ENCODE results near the gene PHYKPL. TPM values are rescaled to one million over a fixed set of nuclear protein-coding genes. Genes with fewer than 3 reads are reported as not detected.

The PHYKPL gene
- total and polyA plus RNA-seq, 2 of the 8 experiments (the other 6 are each of a cell fraction or from before 2014, with no cell fraction given): 25.1 to 32.1 TPM

DNA sequence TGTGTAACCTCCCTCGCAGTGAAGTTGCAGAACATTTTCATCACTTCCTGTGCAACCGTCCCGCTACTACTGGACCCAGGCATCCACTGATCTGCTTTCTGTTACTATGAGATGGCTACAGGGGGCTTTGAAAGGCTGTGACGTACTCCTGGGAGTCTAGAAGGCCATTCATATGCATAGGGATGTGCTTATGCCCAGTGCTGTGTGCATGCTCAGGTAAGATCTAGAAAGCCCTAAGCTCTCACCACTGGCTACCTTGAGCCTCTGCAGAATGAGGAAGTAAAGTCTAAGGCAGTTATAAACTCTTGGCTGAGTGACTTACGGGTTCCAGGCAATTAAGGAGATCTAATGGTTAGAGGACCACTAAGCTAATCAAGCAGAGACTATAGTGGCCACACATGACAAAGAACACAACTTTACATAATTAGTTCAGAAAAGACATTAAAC, 16.5 kb downstream of the PHYKPL start:
- no peaks in the 10 kb centered on the region for H3K79me2 ChIP-seq (ENCODE audit: control insufficient read depth in 1 of 2, insufficient read depth in 2 of 2, low read length in 2 of 2)
- no peak overlapping the region for H4K91ac ChIP-seq (replicated peaks; ENCODE audit: insufficient read length, low read length)
- H3K4me3 ChIP-seq (ENCODE audit: extremely low read depth in 1 of 4, insufficient read depth in 2 of 4, low read depth in 3 of 4, low read length in 4 of 4): no peak overlapping the region
- H3K9me3 ChIP-seq (ENCODE audit: insufficient read depth in 2 of 2, low read depth in 1 of 2, low read length in 1 of 2): no peaks in the 10 kb centered on the region
- H4K5ac ChIP-seq (ENCODE audit: insufficient read length, low read depth, low read length): no peak overlapping the region
- no peak overlapping the region for H3K4ac ChIP-seq (replicated peaks; ENCODE audit: insufficient read length, low read depth, low read length)
- peaks cover 10 to 75% (median 31%) of the 10 kb centered on the region in 4 experiments for H3K36me3 ChIP-seq (ENCODE audit: control insufficient read depth in 2 of 4, insufficient read depth in 4 of 4, low read length in 3 of 4)
- no peak overlapping the region for H3K56ac ChIP-seq (replicated peaks; ENCODE audit: insufficient read length, low read depth, low read length)
- H2BK120ac ChIP-seq (replicated peaks; ENCODE audit: low read depth, low read length): no peak overlapping the region
- no peak overlapping the region for H2BK12ac ChIP-seq (ENCODE audit: low read depth, low read length)
- no peaks in the 10 kb centered on the region for H3K27me3 ChIP-seq (replicated peaks in 1 of 4; ENCODE audit: control insufficient read depth in 3 of 4, extremely low read depth in 1 of 4, insufficient read depth in 3 of 4, low read length in 3 of 4)
- 87% methylated on average over 5 of the region's 5 CpGs; no CpG with 5 or more reads in 1 of the 2 experiments for WGBS, 2 experiments (ENCODE audit: extremely low coverage in 1 of 2, insufficient coverage in 1 of 2, insufficient read length in 1 of 2, insufficient replicate concordance in 2 of 2, low coverage in 1 of 2, low lambda C conversion rate in 2 of 2, missing lambda C conversion rate in 1 of 2)
- no peak for DNase-seq (ENCODE audit: low read depth in 1 of 2, low spot score in 2 of 2)
- peaks cover 16 to 24% of the 10 kb centered on the region in 2 experiments for H4K20me1 ChIP-seq (replicated peaks in 1 of 2; ENCODE audit: control insufficient read depth in 1 of 2, insufficient read depth in 2 of 2, low read length in 2 of 2)
- no peak overlapping the region for H2AK5ac ChIP-seq (ENCODE audit: low read depth, low read length)
- no peak overlapping the region for H2BK20ac ChIP-seq (ENCODE audit: low read length)
- FAIRE-seq: no peak
- H2BK15ac ChIP-seq (ENCODE audit: low read length): no peak overlapping the region
- peaks cover 0 to 5% (median 1%) of the 10 kb centered on the region in 4 experiments; a peak in 2 of 7 replicates for H3K4me1 ChIP-seq (replicated peaks in 1 of 4; ENCODE audit: control insufficient read depth in 3 of 4, insufficient read depth in 4 of 4, low read length in 3 of 4)
- H3K4me2 ChIP-seq (ENCODE audit: insufficient read depth in 1 of 2, low read depth in 2 of 2, low read length in 2 of 2): no peak overlapping the region
- ChIA-PET CTCF (ENCODE audit: partially characterized antibody) (interaction anchor here (0.7 to 2.2 kb wide), 3 partner anchors 10 to 96 kb away, joined by 3 to 6 read pairs (median 3); no protein-coding TSS in a partner anchor), POLR2A (ENCODE audit: partially characterized antibody) (interaction anchor here (0.8 to 31.3 kb wide), 8 partner anchors 9 to 85 kb away, joined by 3 to 985 read pairs (median 30); partner anchors contain the start of genes GMCL2, HNRNPAB, PHYKPL and RMND5B)
- no peak overlapping the region for H2AFZ ChIP-seq (ENCODE audit: low read length)
- H3K18ac ChIP-seq (ENCODE audit: extremely low read depth, low read length): no peak overlapping the region
- H3K79me1 ChIP-seq (ENCODE audit: low read depth, low read length): 0 out of 2 replicates have a peak, but pooled peaks cover 2% of the 10 kb centered on the region
- H3K27ac ChIP-seq (ENCODE audit: low read depth, low read length): no peak overlapping the region
- H2BK5ac ChIP-seq (ENCODE audit: low read depth, low read length): no peak overlapping the region
- H3K23me2 ChIP-seq (ENCODE audit: low read depth, low read length): no peaks in the 10 kb centered on the region
- H3K23ac ChIP-seq (ENCODE audit: insufficient read length): no peak overlapping the region
- no peak overlapping the region for H3K14ac ChIP-seq (ENCODE audit: insufficient read length)
- H4K8ac ChIP-seq (ENCODE audit: extremely low read depth, insufficient read depth, low read length): no peak overlapping the region
- no peak overlapping the region; a peak in 1 of 7 replicates for H3K9ac ChIP-seq (replicated peaks in 1 of 4; ENCODE audit: extremely low read depth in 1 of 4, low read depth in 3 of 4, low read length in 3 of 4)
- TF ChIP-seq KDM5A (IDR thresholded peaks at IDR 0.05; ENCODE audit: low read length): no peak
- TF ChIP-seq JUND (IDR thresholded peaks at IDR 0.05; ENCODE audit: low read length): no peak
- no peak for TF ChIP-seq TEAD4 (IDR thresholded peaks at IDR 0.05; ENCODE audit: low read depth, low read length)
- no peak for TF ChIP-seq SIN3A (conservative IDR thresholded peaks at IDR 0.05 in 1 of 2, IDR thresholded peaks at IDR 0.05 in 1 of 2; ENCODE audit: low read depth in 1 of 2, low read length in 2 of 2)
- TF ChIP-seq EP300 (IDR thresholded peaks at IDR 0.05; ENCODE audit: borderline replicate concordance in 1 of 2, low read depth in 2 of 2, low read length in 2 of 2): no peak
- TF ChIP-seq HDAC2 (IDR thresholded peaks at IDR 0.05; ENCODE audit: borderline replicate concordance in 1 of 2, low read depth in 2 of 2, low read length in 2 of 2): no peak
- TF ChIP-seq, protein P1, sequence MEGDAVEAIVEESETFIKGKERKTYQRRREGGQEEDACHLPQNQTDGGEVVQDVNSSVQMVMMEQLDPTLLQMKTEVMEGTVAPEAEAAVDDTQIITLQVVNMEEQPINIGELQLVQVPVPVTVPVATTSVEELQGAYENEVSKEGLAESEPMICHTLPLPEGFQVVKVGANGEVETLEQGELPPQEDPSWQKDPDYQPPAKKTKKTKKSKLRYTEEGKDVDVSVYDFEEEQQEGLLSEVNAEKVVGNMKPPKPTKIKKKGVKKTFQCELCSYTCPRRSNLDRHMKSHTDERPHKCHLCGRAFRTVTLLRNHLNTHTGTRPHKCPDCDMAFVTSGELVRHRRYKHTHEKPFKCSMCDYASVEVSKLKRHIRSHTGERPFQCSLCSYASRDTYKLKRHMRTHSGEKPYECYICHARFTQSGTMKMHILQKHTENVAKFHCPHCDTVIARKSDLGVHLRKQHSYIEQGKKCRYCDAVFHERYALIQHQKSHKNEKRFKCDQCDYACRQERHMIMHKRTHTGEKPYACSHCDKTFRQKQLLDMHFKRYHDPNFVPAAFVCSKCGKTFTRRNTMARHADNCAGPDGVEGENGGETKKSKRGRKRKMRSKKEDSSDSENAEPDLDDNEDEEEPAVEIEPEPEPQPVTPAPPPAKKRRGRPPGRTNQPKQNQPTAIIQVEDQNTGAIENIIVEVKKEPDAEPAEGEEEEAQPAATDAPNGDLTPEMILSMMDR (IDR thresholded peaks at IDR 0.05; ENCODE audit: control extremely low read depth in 1 of 3, insufficient read depth in 1 of 3, low read depth in 1 of 3, low read length in 3 of 3): no peak
- TF ChIP-seq BCL11A (IDR thresholded peaks at IDR 0.05; ENCODE audit: low read depth in 2 of 2, low read length in 2 of 2): no peak
- TF ChIP-seq, protein P2, sequence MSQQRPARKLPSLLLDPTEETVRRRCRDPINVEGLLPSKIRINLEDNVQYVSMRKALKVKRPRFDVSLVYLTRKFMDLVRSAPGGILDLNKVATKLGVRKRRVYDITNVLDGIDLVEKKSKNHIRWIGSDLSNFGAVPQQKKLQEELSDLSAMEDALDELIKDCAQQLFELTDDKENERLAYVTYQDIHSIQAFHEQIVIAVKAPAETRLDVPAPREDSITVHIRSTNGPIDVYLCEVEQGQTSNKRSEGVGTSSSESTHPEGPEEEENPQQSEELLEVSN (IDR thresholded peaks at IDR 0.05): no peak
